Breast epithelium (tissue), 4 donors: ENCODE results near the gene MGAT1. TPM values are rescaled to one million over a fixed set of nuclear protein-coding genes. Genes with fewer than 3 reads are reported as not detected.

Source experiments
- DNase-seq, 2 donors: peaks; one replicate each; pipeline ENCODE4 v3.0.0-alpha.2; 2019; ENCODE audit warnings: low spot score in 2 of 2
- H3K27ac ChIP-seq, 2 donors: fragments of 200-600 bp; sonication (generic) in 1 of 2; one replicate each; pipeline ENCODE4 v1.5.1; 2016 to 2019; ENCODE audit warnings: mild to moderate bottlenecking in 1 of 2
- H3K27me3 ChIP-seq, 2 donors: fragments of 200-600 bp; sonication (generic) in 1 of 2; one replicate each; pipeline versions ENCODE4 v1.5.1 to v1.6.0; 2017 to 2019; ENCODE audit warnings: control low read depth in 1 of 2, mild to moderate bottlenecking in 1 of 2
- H3K36me3 ChIP-seq: fragments of 200-600 bp; one replicate; pipeline ENCODE4 v1.5.1; 2019
- H3K4me1 ChIP-seq, 2 donors: fragments of 200-600 bp; sonication (generic); one replicate each; pipeline ENCODE4 v1.5.1; 2016 to 2019; ENCODE audit warnings: control low read depth in 1 of 2
- H3K4me3 ChIP-seq, 3 donors: fragments of 200-600 bp; sonication (generic); 1 replicate in 2 of 3; 2 replicates in 1 of 3; pipeline ENCODE4 v1.5.1; 2016 to 2019; ENCODE audit warnings: mild to moderate bottlenecking in 3 of 3, moderate library complexity in 2 of 3
- H3K9me3 ChIP-seq, 2 donors: fragments of 200-600 bp; sonication (generic) in 1 of 2; one replicate each; pipeline ENCODE4 v1.5.1; 2016 to 2019; ENCODE audit warnings: control low read depth in 1 of 2
- CTCF ChIP-seq, 3 donors: fragments of 450-650 bp; IDR thresholded peaks; one replicate each; pipeline ENCODE4 v1.5.1; 2016 to 2017; ENCODE audit warnings: antibody characterized with exemption in 3 of 3, mild to moderate bottlenecking in 3 of 3, moderate library complexity in 3 of 3
- POLR2A ChIP-seq: fragments of 450-650 bp; IDR thresholded peaks from one replicate; pipeline ENCODE4 v1.6.1; 2016; ENCODE audit warnings: antibody characterized with exemption, mild to moderate bottlenecking, moderate library complexity
- POLR2AphosphoS5 ChIP-seq, 3 donors: sonication (generic); formaldehyde crosslinking; IDR thresholded peaks; one replicate each; pipeline ENCODE4 v1.6.1; 2017; ENCODE audit warnings: antibody characterized with exemption in 3 of 3
- intact Hi-C: fragments of 100-400 bp; cut with DNase I; formaldehyde crosslinking; loops from one replicate; pipeline ENCODE4 v1.15.1; 2023; ENCODE audit warnings: low total_unique reads
- total RNA-seq, 3 donors: library from RNA; depleted of rRNA; stranded (reverse); fragments of >200 nt; gene quantifications; one replicate each; pipeline ENCODE4 v1.1.0, GENCODE V29; 2016

MGAT1 gene
- total RNA-seq, 3 donors from 2014 or later: 127 to 236 (median 163) TPM

GRCh38 chr5:180797256-180798192 is 5.1 kb downstream of the MGAT1 start:
- Histone ChIP-seq H3K27ac (no peak overlapping the region), H3K9me3 (no peaks in the 10 kb centered on the region), H3K4me1 (peaks cover 0 to 33% of the 10 kb centered on the region in 2 donors), H3K4me3 (peak overlapping the region in 1 of 3 donors; percentile 17), H3K36me3 (no peaks in the 10 kb centered on the region), H3K27me3 (no peaks in the 10 kb centered on the region)
- intact Hi-C loops: no loop called here
- DNase-seq: no peak
- TF ChIP-seq CTCF (IDR thresholded peaks at IDR 0.05) (no peak), POLR2A (no peak), POLR2AphosphoS5 (IDR thresholded peaks at IDR 0.05) (no peak)

- intact Hi-C loops: no loop called here
These were observed 6.8 kb downstream of the MGAT1 start for GRCh38 chr5:180795771-180796313.

GRCh38 chr5:180792965-180793287 is 9.7 kb downstream of the MGAT1 start:
- TF ChIP-seq POLR2A: no peak
- TF ChIP-seq POLR2AphosphoS5 (IDR thresholded peaks at IDR 0.05): no peak
- no peak for TF ChIP-seq CTCF (IDR thresholded peaks at IDR 0.05)
- no peak for DNase-seq
- Histone ChIP-seq H3K9me3 (no peaks in the 10 kb centered on the region), H3K27ac (no peak overlapping the region), H3K4me3 (no peak overlapping the region), H3K4me1 (peaks cover 0 to 5% of the 10 kb centered on the region in 2 donors), H3K27me3 (no peaks in the 10 kb centered on the region), H3K36me3 (no peaks in the 10 kb centered on the region)
- intact Hi-C loops: no loop called here

More at GRCh38 chr5:180795771-180796313, 6.8 kb downstream of the MGAT1 start:
- Histone ChIP-seq H3K4me1 (peaks cover 0 to 24% of the 10 kb centered on the region in 2 donors), H3K36me3 (no peaks in the 10 kb centered on the region), H3K4me3 (no peak overlapping the region), H3K27ac (no peak overlapping the region), H3K27me3 (no peaks in the 10 kb centered on the region), H3K9me3 (no peaks in the 10 kb centered on the region)
- no peak for DNase-seq
- no peak for TF ChIP-seq POLR2A
- no peak for TF ChIP-seq CTCF (IDR thresholded peaks at IDR 0.05)
- TF ChIP-seq POLR2AphosphoS5 (IDR thresholded peaks at IDR 0.05): no peak

- Histone ChIP-seq H3K4me3 (no peak overlapping the region), H3K4me1 (peaks cover 0 to under 1% of the 10 kb centered on the region in 2 donors), H3K36me3 (no peaks in the 10 kb centered on the region), H3K27ac (no peak overlapping the region), H3K9me3 (no peaks in the 10 kb centered on the region), H3K27me3 (no peaks in the 10 kb centered on the region)
- intact Hi-C loops: no loop called here
- TF ChIP-seq POLR2A: no peak
- no peak for TF ChIP-seq POLR2AphosphoS5 (IDR thresholded peaks at IDR 0.05)
- no peak for TF ChIP-seq CTCF (IDR thresholded peaks at IDR 0.05)
- DNase-seq: no peak
These were observed 10.2 kb downstream of the MGAT1 start for GRCh38 chr5:180792287-180792964.
